Muscle of arm (tissue), 12 donors: ENCODE results near the gene NR1D2. TPM values are rescaled to one million over a fixed set of nuclear protein-coding genes. Genes with fewer than 3 reads are reported as not detected.

Source experiments
- DNase-seq: peaks from one replicate; pipeline ENCODE4 v3.0.0-alpha.2; 2013
- polyA plus RNA-seq, 12 donors: library from polyadenylated mRNA; unstranded; fragments of 120-200 nt; gene quantifications; one replicate each; pipeline ENCODE4 v1.2.1, GENCODE V29; 2013; ENCODE audit not compliant: insufficient read length in 12 of 12

Gene NR1D2
- polyA plus RNA-seq, 12 donors: 17.7 to 39.4 (median 31.3) TPM; not detected in 1

- no peak for DNase-seq
These were observed 15.6 kb downstream of the NR1D2 start for GRCh38 chr3:23960649-23961048.

GRCh38 chr3:23961066-23961465, 16.0 kb downstream of the NR1D2 start:
- no peak for DNase-seq

GRCh38 chr3:23961913-23962312, 16.8 kb downstream of the NR1D2 start:
- no peak for DNase-seq

- no peak for DNase-seq
These were observed 19.6 kb downstream of the NR1D2 start for GRCh38 chr3:23964537-23965235.

- no peak for DNase-seq
These were observed 21.2 kb downstream of the NR1D2 start for GRCh38 chr3:23966328-23966727.

- DNase-seq: no peak
These were observed 23.5 kb downstream of the NR1D2 start for GRCh38 chr3:23968463-23969184.

- no peak for DNase-seq
These were observed 24.3 kb downstream of the NR1D2 start for GRCh38 chr3:23969393-23969792.

GRCh38 chr3:23971684-23972083, 26.6 kb downstream of the NR1D2 start:
- no peak for DNase-seq

GRCh38 chr3:23976555-23976954, 31.5 kb downstream of the NR1D2 start:
- DNase-seq: no peak

- no peak for DNase-seq
These were observed 34.5 kb downstream of the NR1D2 start for GRCh38 chr3:23979569-23979968.

GRCh38 chr3:23981136-23981535, 36.0 kb downstream of the NR1D2 start:
- no peak for DNase-seq

GRCh38 chr3:23981955-23982354, 36.9 kb downstream of the NR1D2 start:
- no peak for DNase-seq

- no peak for DNase-seq
These were observed 39.8 kb downstream of the NR1D2 start for GRCh38 chr3:23984934-23985333.

- DNase-seq: no peak
These were observed 40.9 kb downstream of the NR1D2 start for GRCh38 chr3:23985747-23986544.

GRCh38 chr3:23987356-23987755, 42.3 kb downstream of the NR1D2 start:
- DNase-seq: no peak

GRCh38 chr3:23991306-23991682, 46.2 kb downstream of the NR1D2 start:
- no peak for DNase-seq

GRCh38 chr3:23991683-23992628, 46.9 kb downstream of the NR1D2 start:
- DNase-seq: no peak

GRCh38 chr3:23993556-23994243, 48.6 kb downstream of the NR1D2 start:
- no peak for DNase-seq

- DNase-seq: no peak
These were observed 49.1 kb downstream of the NR1D2 start for GRCh38 chr3:23994244-23994569.

GRCh38 chr3:23995219-23995618, 50.1 kb downstream of the NR1D2 start:
- no peak for DNase-seq

- DNase-seq: no peak
These were observed 51.0 kb downstream of the NR1D2 start for GRCh38 chr3:23996095-23996524.
